Measurements from ENCODE around the gene IDI2. TPM values are rescaled to one million over a fixed set of nuclear protein-coding genes. Genes with fewer than 3 reads are reported as not detected.

Gene IDI2
- total RNA-seq, 1 experiment from 2014 or later, result not detected

DNA sequence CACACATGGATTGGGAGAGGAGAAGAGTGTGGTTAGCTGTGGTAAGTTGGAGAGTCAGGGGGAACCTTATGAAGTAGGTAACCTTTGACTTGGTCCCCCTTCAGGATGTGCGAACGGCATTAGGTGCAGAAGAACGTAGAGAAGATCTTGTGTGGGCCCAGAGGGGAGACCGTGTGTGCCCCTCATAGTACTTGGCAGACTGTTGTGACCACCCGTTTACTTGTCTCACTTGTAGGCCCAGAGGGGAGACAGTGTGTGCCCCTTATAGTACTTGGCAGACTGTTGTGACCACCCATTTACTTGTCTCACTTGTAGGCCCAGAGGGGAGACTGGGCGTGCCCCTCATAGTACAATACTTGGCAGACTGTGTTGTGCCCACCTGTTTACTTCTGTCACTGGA is 34.9 kb downstream of the IDI2 start:
- Histone ChIP-seq H3K4me3 (replicated peaks in 1 of 2; ENCODE audit: low read depth in 1 of 2, low read length in 2 of 2) (no peak overlapping the region), H3K36me3 (ENCODE audit: control insufficient read depth in 1 of 2, insufficient read depth in 2 of 2, low read length in 2 of 2) (peaks cover 21 to 53% of the 10 kb centered on the region in 2 experiments; a peak in 3 of 4 replicates), H4K20me1 (ENCODE audit: insufficient read depth) (peaks cover 24% of the 10 kb centered on the region; the same call in 1 of the 2 replicates), H2AFZ (ENCODE audit: low read depth, low read length, poor library complexity, severe bottlenecking) (no peak overlapping the region), H3K9ac (ENCODE audit: low read length) (no peak overlapping the region), H3K27me3 (ENCODE audit: insufficient read depth, low read length) (no peaks in the 10 kb centered on the region), H3K4me1 (ENCODE audit: control insufficient read depth in 1 of 2, insufficient read depth in 2 of 2, low read length in 2 of 2) (peaks cover 12 to 28% of the 10 kb centered on the region in 2 experiments), H3K27ac (ENCODE audit: low read depth, low read length) (no peak overlapping the region), H3K9me3 (ENCODE audit: control insufficient read depth in 1 of 2, insufficient read depth in 1 of 2, low read depth in 1 of 2, low read length in 2 of 2) (no peaks in the 10 kb centered on the region), H3K4me2 (ENCODE audit: low read length) (no peak overlapping the region), H3K79me2 (ENCODE audit: insufficient read depth, low read length) (peaks cover 88% of the 10 kb centered on the region), H3K9me2 (ENCODE audit: insufficient read depth) (no peaks in the 10 kb centered on the region)
- DNase-seq (ENCODE audit: low read depth, low spot score), result no peak
- ChIA-PET POLR2A (no interaction called here), RAD21 (ENCODE audit: low non-redundant PET in 1 of 2, low total read pairs in 2 of 2, uncharacterized antibody in 2 of 2, unreplicated experiment in 2 of 2) (no interaction called here), CTCF (no interaction called here)
- BruUV-seq (replicated peaks), result no TSS peak
- TF ChIP-seq CEBPB (IDR thresholded peaks at IDR 0.05; ENCODE audit: low read depth) (no peak), JUND (IDR thresholded peaks at IDR 0.05) (no peak), SP1 (IDR thresholded peaks at IDR 0.05; ENCODE audit: low read depth) (no peak), CBX3 (IDR thresholded peaks at IDR 0.05; ENCODE audit: low read depth) (no peak), ZFX (IDR thresholded peaks at IDR 0.05) (no peak), TCF7L2 (IDR thresholded peaks at IDR 0.05; ENCODE audit: borderline replicate concordance, extremely low read depth, insufficient read depth, insufficient read length) (no peak), SRF (IDR thresholded peaks at IDR 0.05; ENCODE audit: low read depth) (no peak)
- TF ChIP-seq, protein P1, sequence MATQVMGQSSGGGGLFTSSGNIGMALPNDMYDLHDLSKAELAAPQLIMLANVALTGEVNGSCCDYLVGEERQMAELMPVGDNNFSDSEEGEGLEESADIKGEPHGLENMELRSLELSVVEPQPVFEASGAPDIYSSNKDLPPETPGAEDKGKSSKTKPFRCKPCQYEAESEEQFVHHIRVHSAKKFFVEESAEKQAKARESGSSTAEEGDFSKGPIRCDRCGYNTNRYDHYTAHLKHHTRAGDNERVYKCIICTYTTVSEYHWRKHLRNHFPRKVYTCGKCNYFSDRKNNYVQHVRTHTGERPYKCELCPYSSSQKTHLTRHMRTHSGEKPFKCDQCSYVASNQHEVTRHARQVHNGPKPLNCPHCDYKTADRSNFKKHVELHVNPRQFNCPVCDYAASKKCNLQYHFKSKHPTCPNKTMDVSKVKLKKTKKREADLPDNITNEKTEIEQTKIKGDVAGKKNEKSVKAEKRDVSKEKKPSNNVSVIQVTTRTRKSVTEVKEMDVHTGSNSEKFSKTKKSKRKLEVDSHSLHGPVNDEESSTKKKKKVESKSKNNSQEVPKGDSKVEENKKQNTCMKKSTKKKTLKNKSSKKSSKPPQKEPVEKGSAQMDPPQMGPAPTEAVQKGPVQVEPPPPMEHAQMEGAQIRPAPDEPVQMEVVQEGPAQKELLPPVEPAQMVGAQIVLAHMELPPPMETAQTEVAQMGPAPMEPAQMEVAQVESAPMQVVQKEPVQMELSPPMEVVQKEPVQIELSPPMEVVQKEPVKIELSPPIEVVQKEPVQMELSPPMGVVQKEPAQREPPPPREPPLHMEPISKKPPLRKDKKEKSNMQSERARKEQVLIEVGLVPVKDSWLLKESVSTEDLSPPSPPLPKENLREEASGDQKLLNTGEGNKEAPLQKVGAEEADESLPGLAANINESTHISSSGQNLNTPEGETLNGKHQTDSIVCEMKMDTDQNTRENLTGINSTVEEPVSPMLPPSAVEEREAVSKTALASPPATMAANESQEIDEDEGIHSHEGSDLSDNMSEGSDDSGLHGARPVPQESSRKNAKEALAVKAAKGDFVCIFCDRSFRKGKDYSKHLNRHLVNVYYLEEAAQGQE (IDR thresholded peaks at IDR 0.05; ENCODE audit: low read depth), result no peak
- intact Hi-C loops (cut with micrococcal nuclease), result no loop called here
- ATAC-seq, result no peak
